Measurements from ENCODE around the gene PIP4K2B.

Gene PIP4K2B

GRCh38 chr17:38742411-38743308 lies 56.7 kb downstream of the PIP4K2B start:
- no peak overlapping the region for H2AFZ ChIP-seq (ENCODE audit: low read length)
- peak overlapping the region; percentile 61 for H3K4me2 ChIP-seq (ENCODE audit: low read depth, low read length, poor library complexity, severe bottlenecking)
- no peaks in the 10 kb centered on the region for H3K9me2 ChIP-seq (replicated peaks; ENCODE audit: low read depth, low read length)
- no peak for TF ChIP-seq CTCF (conservative IDR thresholded peaks at IDR 0.05; ENCODE audit: low read length)
- H3K4me3 ChIP-seq (ENCODE audit: low read length, poor library complexity, severe bottlenecking), result peak overlapping the region; percentile 37
- H3K79me2 ChIP-seq (ENCODE audit: insufficient read depth, low read length), result peaks cover 64% of the 10 kb centered on the region
- no peaks in the 10 kb centered on the region for H3K9me3 ChIP-seq (ENCODE audit: insufficient read depth, low read depth, low read length)
- no peaks in the 10 kb centered on the region for H3K27me3 ChIP-seq (ENCODE audit: insufficient read depth, low read length, poor library complexity, severe bottlenecking)
- H3K9ac ChIP-seq (ENCODE audit: low read depth, low read length, poor library complexity, severe bottlenecking), result peak overlapping the region; percentile 38
- no peaks in the 10 kb centered on the region for H3F3A ChIP-seq (ENCODE audit: low read depth)
- peaks cover 6% of the 10 kb centered on the region; the same call in 1 of the 2 replicates for H3K36me3 ChIP-seq (ENCODE audit: insufficient read depth, low read length)
- H3K4me1 ChIP-seq (ENCODE audit: insufficient read depth, low read length, poor library complexity, severe bottlenecking), result peaks cover 47% of the 10 kb centered on the region
- H4K20me1 ChIP-seq (ENCODE audit: insufficient read depth, low read length, poor library complexity, severe bottlenecking), result peaks cover 11% of the 10 kb centered on the region

DNA sequence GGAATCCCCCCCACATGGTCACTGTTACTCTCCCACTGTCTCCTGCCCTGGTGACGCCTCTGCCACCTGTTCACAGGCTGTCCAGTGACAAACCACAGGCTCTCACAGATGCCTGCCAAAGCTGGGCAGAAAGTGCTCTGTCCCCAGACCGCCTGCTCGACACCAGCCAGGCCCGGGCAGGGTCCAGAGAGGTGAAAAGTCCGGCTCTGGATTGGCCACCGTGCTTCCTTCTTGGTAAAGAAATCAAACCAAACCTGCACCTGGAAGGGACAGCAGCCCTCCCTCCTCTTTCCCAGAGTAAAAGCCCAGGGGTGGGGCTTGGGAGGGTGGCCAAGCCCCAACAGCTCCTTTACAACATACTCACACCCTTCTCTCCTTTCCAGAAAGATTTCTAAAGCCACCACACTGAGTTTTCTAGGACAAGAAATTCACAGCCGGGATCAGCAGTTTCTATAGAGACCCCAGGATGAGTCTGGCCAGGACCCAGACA lies 57.4 kb downstream of the PIP4K2B start:
- H3K4me1 ChIP-seq (ENCODE audit: insufficient read depth, low read length, poor library complexity, severe bottlenecking), result peaks cover 44% of the 10 kb centered on the region
- H3K9me2 ChIP-seq (replicated peaks; ENCODE audit: low read depth, low read length), result no peaks in the 10 kb centered on the region
- H3K27me3 ChIP-seq (ENCODE audit: insufficient read depth, low read length, poor library complexity, severe bottlenecking), result no peaks in the 10 kb centered on the region
- H3K79me2 ChIP-seq (ENCODE audit: insufficient read depth, low read length), result peaks cover 57% of the 10 kb centered on the region
- peaks cover 10% of the 10 kb centered on the region for H4K20me1 ChIP-seq (ENCODE audit: insufficient read depth, low read length, poor library complexity, severe bottlenecking)
- H3F3A ChIP-seq (ENCODE audit: low read depth), result no peaks in the 10 kb centered on the region
- peaks cover 6% of the 10 kb centered on the region; the same call in 1 of the 2 replicates for H3K36me3 ChIP-seq (ENCODE audit: insufficient read depth, low read length)
- TF ChIP-seq CTCF (conservative IDR thresholded peaks at IDR 0.05; ENCODE audit: low read length) (no peak), EZH2phosphoT487 (IDR thresholded peaks at IDR 0.05; ENCODE audit: borderline replicate concordance) (no peak)
- no peak overlapping the region for H2AFZ ChIP-seq (ENCODE audit: low read length)
- peak overlapping the region; percentile 37 for H3K4me3 ChIP-seq (ENCODE audit: low read length, poor library complexity, severe bottlenecking)
- H3K4me2 ChIP-seq (ENCODE audit: low read depth, low read length, poor library complexity, severe bottlenecking), result peak overlapping the region; percentile 61
- H3K9me3 ChIP-seq (ENCODE audit: insufficient read depth, low read depth, low read length), result no peaks in the 10 kb centered on the region
- peak overlapping the region; percentile 38 for H3K9ac ChIP-seq (ENCODE audit: low read depth, low read length, poor library complexity, severe bottlenecking)

GRCh38 chr17:38741461-38741860 lies 57.9 kb downstream of the PIP4K2B start:
- Histone ChIP-seq H3K36me3 (ENCODE audit: insufficient read depth, low read length) (peaks cover 6% of the 10 kb centered on the region; the same call in 1 of the 2 replicates), H3K4me2 (ENCODE audit: low read depth, low read length, poor library complexity, severe bottlenecking) (peak overlapping the region; percentile 61), H3F3A (ENCODE audit: low read depth) (no peaks in the 10 kb centered on the region), H4K20me1 (ENCODE audit: insufficient read depth, low read length, poor library complexity, severe bottlenecking) (peaks cover 5% of the 10 kb centered on the region), H2AFZ (ENCODE audit: low read length) (no peak overlapping the region), H3K4me3 (ENCODE audit: low read length, poor library complexity, severe bottlenecking) (no peak overlapping the region), H3K79me2 (ENCODE audit: insufficient read depth, low read length) (peaks cover 52% of the 10 kb centered on the region; the same call in 1 of the 2 replicates), H3K4me1 (ENCODE audit: insufficient read depth, low read length, poor library complexity, severe bottlenecking) (peaks cover 39% of the 10 kb centered on the region), H3K9ac (ENCODE audit: low read depth, low read length, poor library complexity, severe bottlenecking) (peak overlapping the region; percentile 38), H3K9me3 (ENCODE audit: insufficient read depth, low read depth, low read length) (no peaks in the 10 kb centered on the region), H3K27me3 (ENCODE audit: insufficient read depth, low read length, poor library complexity, severe bottlenecking) (no peaks in the 10 kb centered on the region), H3K9me2 (replicated peaks; ENCODE audit: low read depth, low read length) (no peaks in the 10 kb centered on the region)
- TF ChIP-seq EZH2phosphoT487 (IDR thresholded peaks at IDR 0.05; ENCODE audit: borderline replicate concordance), result no peak
- TF ChIP-seq CTCF (conservative IDR thresholded peaks at IDR 0.05; ENCODE audit: low read length), result no peak
